Lung (tissue), 12 donors: ENCODE results near the gene CEP152. TPM values are rescaled to one million over a fixed set of nuclear protein-coding genes. Genes with fewer than 3 reads are reported as not detected.

Experiments used
- ATAC-seq: fragments of 200-7000 bp; cut with Tn5 transposase; one replicate; pipeline ENCODE4 v1.9.1; 2020; ENCODE audit warnings: moderate number of reproducible peaks; ENCODE audit not compliant: insufficient read depth, low FRiP score
- DNase-seq, 3 donors: peaks; one replicate each; pipeline ENCODE4 v3.0.0-alpha.2; 2013 to 2017
- H3K27ac ChIP-seq, 2 donors: one replicate each; pipeline ENCODE4 v1.5.1; 2013; ENCODE audit warnings: mild to moderate bottlenecking in 2 of 2, moderate library complexity in 2 of 2, control low read depth in 1 of 2, inconsistent platforms in 1 of 2, low read depth in 1 of 2, low read length in 1 of 2
- H3K27me3 ChIP-seq, 3 donors: one replicate each; pipeline ENCODE4 v1.5.1; 2013; ENCODE audit warnings: low read length in 2 of 3; ENCODE audit not compliant: control insufficient read depth in 3 of 3, insufficient read depth in 3 of 3
- H3K36me3 ChIP-seq, 4 donors: one replicate each; pipeline ENCODE4 v1.5.1; 2013; ENCODE audit warnings: low read length in 4 of 4, mild to moderate bottlenecking in 1 of 4, moderate library complexity in 1 of 4; ENCODE audit not compliant: control insufficient read depth in 4 of 4, insufficient read depth in 4 of 4
- H3K4me1 ChIP-seq, 5 donors: one replicate each; pipeline ENCODE4 v1.5.1; 2013; ENCODE audit warnings: low read length in 5 of 5, mild to moderate bottlenecking in 2 of 5, moderate library complexity in 1 of 5; ENCODE audit not compliant: control insufficient read depth in 5 of 5, insufficient read depth in 5 of 5
- H3K4me3 ChIP-seq: one replicate; pipeline ENCODE4 v1.5.1; 2013; ENCODE audit warnings: mild to moderate bottlenecking, control low read depth, moderate library complexity
- H3K9ac ChIP-seq, 2 donors: one replicate each; pipeline ENCODE4 v1.5.1; 2013; ENCODE audit warnings: low read length in 2 of 2, control low read depth in 1 of 2; ENCODE audit not compliant: insufficient read depth in 1 of 2
- H3K9me3 ChIP-seq, 4 donors: one replicate each; pipeline ENCODE4 v1.5.1; 2013; ENCODE audit warnings: low read length in 3 of 4, mild to moderate bottlenecking in 1 of 4, moderate library complexity in 1 of 4; ENCODE audit not compliant: control insufficient read depth in 4 of 4, insufficient read depth in 3 of 4
- WGBS, 2 donors: extraction: QIAGEN DNeasy Blood & Tissue Kit; methylation state at CpG; one replicate each; pipeline ENCODE4 v1.1.7; 2013; 5-methylcytosine and 5-hydroxymethylcytosine counted together
- polyA plus RNA-seq, 2 donors: library from polyadenylated mRNA; stranded (reverse); fragments of 200-250 nt; gene quantifications; one replicate each; pipeline ENCODE4 v1.2.1, GENCODE V29; 2013
- total RNA-seq, 2 donors: library from RNA; depleted of rRNA in 1 of 2; stranded (reverse); fragments of >200 nt in 1 of 2; gene quantifications; one replicate each; pipeline ENCODE4 v1.2.1, GENCODE V29; 2014 to 2021
- TF ChIP-seq, protein P1 (sequence below): IDR thresholded peaks from 2 replicates; pipeline ENCODE4 v1.5.1; 2012; ENCODE audit warnings: mild to moderate bottlenecking; ENCODE audit errors: control extremely low read depth, extremely low read depth
- donor health status: control.
- donor health status: control.
- donor health status: Bipolar disorder and iron deficiency.
- donor health status: healthy.
- donor health status: DM: yes; HTN: yes; CAD: no.

The CEP152 gene
- total and polyA plus RNA-seq, 4 donors = 0.86 to 15.4 (median 3.0) TPM

- no peaks in the 10 kb centered on the region for H3K36me3 ChIP-seq
- H3K4me1 ChIP-seq = no peaks in the 10 kb centered on the region
- H3K4me3 ChIP-seq = no peak overlapping the region
- TF ChIP-seq, protein P1, sequence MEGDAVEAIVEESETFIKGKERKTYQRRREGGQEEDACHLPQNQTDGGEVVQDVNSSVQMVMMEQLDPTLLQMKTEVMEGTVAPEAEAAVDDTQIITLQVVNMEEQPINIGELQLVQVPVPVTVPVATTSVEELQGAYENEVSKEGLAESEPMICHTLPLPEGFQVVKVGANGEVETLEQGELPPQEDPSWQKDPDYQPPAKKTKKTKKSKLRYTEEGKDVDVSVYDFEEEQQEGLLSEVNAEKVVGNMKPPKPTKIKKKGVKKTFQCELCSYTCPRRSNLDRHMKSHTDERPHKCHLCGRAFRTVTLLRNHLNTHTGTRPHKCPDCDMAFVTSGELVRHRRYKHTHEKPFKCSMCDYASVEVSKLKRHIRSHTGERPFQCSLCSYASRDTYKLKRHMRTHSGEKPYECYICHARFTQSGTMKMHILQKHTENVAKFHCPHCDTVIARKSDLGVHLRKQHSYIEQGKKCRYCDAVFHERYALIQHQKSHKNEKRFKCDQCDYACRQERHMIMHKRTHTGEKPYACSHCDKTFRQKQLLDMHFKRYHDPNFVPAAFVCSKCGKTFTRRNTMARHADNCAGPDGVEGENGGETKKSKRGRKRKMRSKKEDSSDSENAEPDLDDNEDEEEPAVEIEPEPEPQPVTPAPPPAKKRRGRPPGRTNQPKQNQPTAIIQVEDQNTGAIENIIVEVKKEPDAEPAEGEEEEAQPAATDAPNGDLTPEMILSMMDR = no peak
- H3K27me3 ChIP-seq = no peaks in the 10 kb centered on the region
- no peak overlapping the region for H3K9ac ChIP-seq
- no peak for ATAC-seq
- DNase-seq = no peak
- 79 to 80% methylated on average over 4 of the region's 4 CpGs for WGBS, 2 donors
- H3K27ac ChIP-seq = no peak overlapping the region
- H3K9me3 ChIP-seq = peaks cover 0 to 15% (median 2%) of the 10 kb centered on the region in 4 donors
Measured at GRCh38 chr15:48719668-48720067, 91.2 kb downstream of the CEP152 start.

DNA sequence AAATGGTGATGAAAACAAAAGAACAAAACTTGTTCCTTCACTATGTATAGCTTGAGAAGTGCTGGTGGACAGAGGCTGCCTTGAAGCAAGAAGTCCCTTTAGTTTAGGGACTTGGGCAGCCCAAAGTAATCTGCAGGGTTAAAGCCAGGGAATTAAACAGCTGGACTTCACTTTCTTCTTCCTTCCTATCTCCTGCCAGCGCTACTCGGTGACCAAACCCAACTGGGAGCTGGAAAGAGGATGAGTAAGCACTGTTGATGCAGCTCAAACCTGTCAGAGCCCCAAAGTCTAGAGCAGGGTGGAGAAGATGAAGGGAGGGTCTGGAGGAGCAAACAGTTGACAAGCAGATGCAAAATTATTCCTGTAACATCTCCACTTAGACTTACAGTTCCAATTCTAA lies 92.2 kb downstream of the CEP152 start:
- Histone ChIP-seq H3K27me3 (no peaks in the 10 kb centered on the region), H3K27ac (no peak overlapping the region), H3K4me1 (no peaks in the 10 kb centered on the region), H3K4me3 (no peak overlapping the region), H3K36me3 (no peaks in the 10 kb centered on the region), H3K9me3 (peaks cover 0 to 15% (median 2%) of the 10 kb centered on the region in 4 donors), H3K9ac (no peak overlapping the region)
- no peak for ATAC-seq
- DNase-seq = no peak
- TF ChIP-seq, protein P1 = no peak
- WGBS, 2 donors = 70 to 75% methylated on average over 2 of the region's 2 CpGs

- 97 to 98% methylated on average over 4 of the region's 4 CpGs for WGBS, 2 donors
- Histone ChIP-seq H3K27me3 (no peaks in the 10 kb centered on the region), H3K36me3 (no peaks in the 10 kb centered on the region), H3K4me3 (no peak overlapping the region), H3K9ac (no peak overlapping the region), H3K4me1 (no peaks in the 10 kb centered on the region), H3K27ac (no peak overlapping the region), H3K9me3 (peaks cover 0 to 15% (median 2%) of the 10 kb centered on the region in 4 donors)
- DNase-seq (no peak), ATAC-seq (no peak)
- TF ChIP-seq, protein P1 = no peak
Measured at GRCh38 chr15:48717458-48717857, 93.4 kb downstream of the CEP152 start.

GRCh38 chr15:48712546-48712945 lies 98.3 kb downstream of the CEP152 start:
- Histone ChIP-seq H3K9me3 (peaks cover 0 to 15% (median 2%) of the 10 kb centered on the region in 4 donors), H3K4me3 (no peak overlapping the region), H3K27ac (no peak overlapping the region), H3K9ac (no peak overlapping the region), H3K27me3 (no peaks in the 10 kb centered on the region), H3K4me1 (no peaks in the 10 kb centered on the region), H3K36me3 (no peaks in the 10 kb centered on the region)
- WGBS, 2 donors = 63 to 66% methylated on average over 3 of the region's 3 CpGs
- ATAC-seq (no peak), DNase-seq (no peak)
- TF ChIP-seq, protein P1 = no peak
